HUES48 (cell line): ENCODE measurements around the gene DNTT.

ENCODE experiments used
- H3K27ac ChIP-seq: one replicate; pipeline ENCODE4 v1.7.0; 2013; ENCODE audit warnings: low read depth, low read length, inconsistent platforms
- H3K27me3 ChIP-seq: 2 replicates; pipeline ENCODE4 v1.6.1; 2013; ENCODE audit warnings: mild to moderate bottlenecking, low read length; ENCODE audit not compliant: control insufficient read depth, insufficient read depth
- H3K36me3 ChIP-seq: 2 replicates; pipeline ENCODE4 v1.6.1; 2013; ENCODE audit warnings: low read length; ENCODE audit not compliant: control insufficient read depth, insufficient read depth
- H3K4me1 ChIP-seq: 2 replicates; pipeline ENCODE4 v1.6.1; 2013; ENCODE audit warnings: mild to moderate bottlenecking, low read length; ENCODE audit not compliant: control insufficient read depth, insufficient read depth
- H3K4me3 ChIP-seq: 2 replicates; pipeline ENCODE4 v1.5.1; 2013; ENCODE audit warnings: mild to moderate bottlenecking, low read depth, low read length
- H3K9ac ChIP-seq: 2 replicates; pipeline ENCODE4 v1.6.1; 2013; ENCODE audit warnings: mild to moderate bottlenecking, low read depth, low read length, moderate library complexity
- H3K9me3 ChIP-seq: 2 replicates; pipeline ENCODE4 v1.6.1; 2013; ENCODE audit warnings: low read length; ENCODE audit not compliant: control insufficient read depth, insufficient read depth

Gene DNTT

GRCh38 chr10:96367470-96367869 is 63.2 kb downstream of the DNTT start:
- no peak overlapping the region for H3K4me3 ChIP-seq

GRCh38 chr10:96368971-96369370 is 64.7 kb downstream of the DNTT start:
- H3K4me3 ChIP-seq: no peak overlapping the region
- H3K9ac ChIP-seq: no peak overlapping the region
- no peaks in the 10 kb centered on the region for H3K36me3 ChIP-seq
- no peak overlapping the region for H3K27ac ChIP-seq
- H3K9me3 ChIP-seq: no peaks in the 10 kb centered on the region
- no peaks in the 10 kb centered on the region for H3K27me3 ChIP-seq
- no peaks in the 10 kb centered on the region for H3K4me1 ChIP-seq

More at GRCh38 chr10:96367470-96367869, 63.2 kb downstream of the DNTT start:
- Histone ChIP-seq H3K9ac (no peak overlapping the region), H3K27ac (no peak overlapping the region), H3K9me3 (no peaks in the 10 kb centered on the region), H3K27me3 (no peaks in the 10 kb centered on the region), H3K4me1 (no peaks in the 10 kb centered on the region), H3K36me3 (no peaks in the 10 kb centered on the region)

- H3K9ac ChIP-seq: no peak overlapping the region
- no peak overlapping the region for H3K27ac ChIP-seq
Observed at GRCh38 chr10:96369890-96370583, 65.8 kb downstream of the DNTT start.

GRCh38 chr10:96370584-96371157 is 66.4 kb downstream of the DNTT start:
- peaks cover 6% of the 10 kb centered on the region for H3K27me3 ChIP-seq
- peaks cover 4% of the 10 kb centered on the region; the same call in 1 of the 2 replicates for H3K4me1 ChIP-seq
- H3K9me3 ChIP-seq: no peaks in the 10 kb centered on the region
- no peaks in the 10 kb centered on the region for H3K36me3 ChIP-seq
- no peak overlapping the region for H3K4me3 ChIP-seq
- no peak overlapping the region for H3K9ac ChIP-seq
- no peak overlapping the region for H3K27ac ChIP-seq

More at GRCh38 chr10:96369890-96370583, 65.8 kb downstream of the DNTT start:
- Histone ChIP-seq H3K9me3 (no peaks in the 10 kb centered on the region), H3K36me3 (no peaks in the 10 kb centered on the region), H3K4me3 (no peak overlapping the region), H3K27me3 (peaks cover 6% of the 10 kb centered on the region), H3K4me1 (peaks cover 4% of the 10 kb centered on the region; the same call in 1 of the 2 replicates)

GRCh38 chr10:96371356-96371755 is 67.1 kb downstream of the DNTT start:
- H3K9ac ChIP-seq: no peak overlapping the region
- peaks cover 6% of the 10 kb centered on the region for H3K27me3 ChIP-seq
- H3K9me3 ChIP-seq: no peaks in the 10 kb centered on the region

GRCh38 chr10:96374004-96374403 is 69.8 kb downstream of the DNTT start:
- H3K27me3 ChIP-seq: peaks cover 6% of the 10 kb centered on the region
- no peak overlapping the region for H3K4me3 ChIP-seq
- H3K36me3 ChIP-seq: no peaks in the 10 kb centered on the region
- no peak overlapping the region for H3K9ac ChIP-seq
- peaks cover 4% of the 10 kb centered on the region; the same call in 1 of the 2 replicates for H3K4me1 ChIP-seq
- no peak overlapping the region for H3K27ac ChIP-seq
- H3K9me3 ChIP-seq: no peaks in the 10 kb centered on the region

More at GRCh38 chr10:96371356-96371755, 67.1 kb downstream of the DNTT start:
- H3K4me3 ChIP-seq: no peak overlapping the region
- no peak overlapping the region for H3K27ac ChIP-seq
- peaks cover 4% of the 10 kb centered on the region; the same call in 1 of the 2 replicates for H3K4me1 ChIP-seq
- no peaks in the 10 kb centered on the region for H3K36me3 ChIP-seq

GRCh38 chr10:96374639-96374984 is 70.4 kb downstream of the DNTT start:
- H3K36me3 ChIP-seq: no peaks in the 10 kb centered on the region
- peaks cover 6% of the 10 kb centered on the region for H3K27me3 ChIP-seq
- no peak overlapping the region for H3K9ac ChIP-seq
- no peak overlapping the region for H3K27ac ChIP-seq
- H3K4me1 ChIP-seq: peaks cover 4% of the 10 kb centered on the region; the same call in 1 of the 2 replicates
- H3K9me3 ChIP-seq: no peaks in the 10 kb centered on the region
- 0 out of 2 replicates have a peak overlapping the region, but pooled peaks have one; percentile 52 for H3K4me3 ChIP-seq

GRCh38 chr10:96374985-96375830 is 71.0 kb downstream of the DNTT start:
- H3K36me3 ChIP-seq: no peaks in the 10 kb centered on the region
- no peak overlapping the region for H3K9ac ChIP-seq
- no peak overlapping the region for H3K27ac ChIP-seq
- H3K27me3 ChIP-seq: peaks cover 6% of the 10 kb centered on the region
- peaks cover 4% of the 10 kb centered on the region; the same call in 1 of the 2 replicates for H3K4me1 ChIP-seq
- H3K4me3 ChIP-seq: peak overlapping the region; percentile 52
- no peaks in the 10 kb centered on the region for H3K9me3 ChIP-seq

- no peaks in the 10 kb centered on the region for H3K9me3 ChIP-seq
- H3K27ac ChIP-seq: no peak overlapping the region
- H3K9ac ChIP-seq: no peak overlapping the region
- no peak overlapping the region for H3K4me3 ChIP-seq
- peaks cover 6% of the 10 kb centered on the region for H3K27me3 ChIP-seq
- H3K36me3 ChIP-seq: no peaks in the 10 kb centered on the region
- H3K4me1 ChIP-seq: peaks cover 4% of the 10 kb centered on the region; the same call in 1 of the 2 replicates
Observed at GRCh38 chr10:96376483-96376882, 72.2 kb downstream of the DNTT start.

GRCh38 chr10:96377816-96378294 is 73.6 kb downstream of the DNTT start:
- H3K9ac ChIP-seq: no peak overlapping the region
- H3K36me3 ChIP-seq: no peaks in the 10 kb centered on the region
- peaks cover 4% of the 10 kb centered on the region; the same call in 1 of the 2 replicates for H3K4me1 ChIP-seq
- H3K9me3 ChIP-seq: no peaks in the 10 kb centered on the region
- H3K27ac ChIP-seq: no peak overlapping the region
- H3K4me3 ChIP-seq: no peak overlapping the region
- peaks cover 6% of the 10 kb centered on the region for H3K27me3 ChIP-seq
